Hepatocyte (in vitro differentiated cells): ENCODE data around the gene FBL.

Source experiments
- CTCF ChIP-seq: fragments of 200-600 bp; sonication (generic); IDR thresholded peaks from 2 replicates; pipeline ENCODE4 v1.5.1; 2016; ENCODE audit warnings: antibody characterized with exemption, mild to moderate bottlenecking; ENCODE audit not compliant: poor library complexity
- EZH2 ChIP-seq: fragments of 200-600 bp; sonication (generic); IDR thresholded peaks from 2 replicates; pipeline ENCODE4 v1.6.1; 2016; ENCODE audit warnings: antibody characterized with exemption, mild to moderate bottlenecking, borderline replicate concordance
- EZH2phosphoT487 ChIP-seq: fragments of 200-600 bp; sonication (generic); IDR thresholded peaks from one replicate; pipeline ENCODE4 v1.6.1; 2018; ENCODE audit warnings: antibody characterized with exemption, mild to moderate bottlenecking, low read depth, moderate library complexity; ENCODE audit not compliant: unreplicated experiment, severe bottlenecking

GRCh38 chr19:39792999-39793546 lies 53.1 kb downstream of the FBL start:
- TF ChIP-seq CTCF = peak; percentile 92
- TF ChIP-seq EZH2phosphoT487 = no peak
- TF ChIP-seq EZH2 = no peak
